Aorta (tissue), 5 donors: ENCODE measurements around the gene PAX7. TPM values are rescaled to one million over a fixed set of nuclear protein-coding genes. Genes with fewer than 3 reads are reported as not detected.
A peak's percentile ranks its signal among the peaks of the same experiment; 100 is the strongest.

ENCODE experiments used
- ATAC-seq: fragments of 200-7000 bp; cut with Tn5 transposase; one replicate; pipeline ENCODE4 v1.9.1; 2022; ENCODE audit warnings: moderate library complexity; ENCODE audit not compliant: low FRiP score
- DNase-seq, 2 donors: peaks; one replicate each; pipeline ENCODE4 v3.0.0-alpha.2; 2020
- H3K27ac ChIP-seq, 2 donors: one replicate each; pipeline ENCODE4 v1.5.1; 2013; ENCODE audit warnings: low read length in 2 of 2, mild to moderate bottlenecking in 2 of 2, moderate library complexity in 2 of 2, control low read depth in 1 of 2, inconsistent platforms in 1 of 2, low read depth in 1 of 2
- H3K27me3 ChIP-seq, 2 donors: one replicate each; pipeline ENCODE4 v1.6.1; 2013; ENCODE audit warnings: control low read depth in 1 of 2, low read length in 1 of 2, mild to moderate bottlenecking in 1 of 2, moderate library complexity in 1 of 2; ENCODE audit not compliant: insufficient read depth in 2 of 2, control insufficient read depth in 1 of 2
- H3K36me3 ChIP-seq, 2 donors: one replicate each; pipeline ENCODE4 v1.6.1; 2013; ENCODE audit warnings: control low read depth in 1 of 2, low read length in 1 of 2, mild to moderate bottlenecking in 1 of 2; ENCODE audit not compliant: insufficient read depth in 2 of 2, control insufficient read depth in 1 of 2
- H3K4me1 ChIP-seq, 2 donors: one replicate each; pipeline ENCODE4 v1.6.1; 2013; ENCODE audit warnings: low read length in 2 of 2, control low read depth in 1 of 2, mild to moderate bottlenecking in 1 of 2, moderate library complexity in 1 of 2; ENCODE audit not compliant: insufficient read depth in 2 of 2, control insufficient read depth in 1 of 2
- H3K4me3 ChIP-seq, 2 donors: one replicate each; pipeline ENCODE4 v1.5.1; 2013; ENCODE audit warnings: low read length in 2 of 2, control low read depth in 1 of 2, mild to moderate bottlenecking in 1 of 2
- H3K9me3 ChIP-seq: one replicate; pipeline ENCODE4 v1.6.1; 2013; ENCODE audit warnings: mild to moderate bottlenecking, low read length; ENCODE audit not compliant: control insufficient read depth
- WGBS, 2 donors: extraction: QIAGEN DNeasy Blood & Tissue Kit; methylation state at CpG; one replicate each; pipeline ENCODE4 v1.1.7; 2013; 5-methylcytosine and 5-hydroxymethylcytosine counted together
- intact Hi-C, 2 donors: fragments of 100-400 bp; cut with DNase I; formaldehyde crosslinking; loops; one replicate each; pipeline versions ENCODE4 v1.14.2 to v1.15.0; 2022
- polyA plus RNA-seq, 2 donors: library from polyadenylated mRNA; stranded (reverse); fragments of 200-250 nt; gene quantifications; one replicate each; pipeline ENCODE4 v1.2.3, GENCODE V29; 2013
- total RNA-seq, 2 donors: library from RNA; stranded (reverse); fragmentation: NEBNext Ultra II Directional; extraction: Animal tissue kit (Norgen Biotek cat#: 25700); gene quantifications; one replicate each; pipeline ENCODE4 v1.2.1, GENCODE V29; 2021
- donor health status: healthy with polysubstance abuse.
- donor health status: Bipolar disorder and iron deficiency.
- donor health status: DM: no; HTN: no; CAD: no.
- donor health status: DM: no; HTN: no; CAD: no.
- donor health status: DM: yes; HTN: yes; CAD: no.

The PAX7 gene
- total and polyA plus RNA-seq, 4 donors = not detected

GRCh38 chr1:18612073-18612472 is 18.6 kb upstream of the PAX7 start:
- peak in 1 of 2 donors; percentile 40 for DNase-seq
- Histone ChIP-seq H3K36me3 (no peaks in the 10 kb centered on the region), H3K27ac (no peak overlapping the region), H3K4me3 (no peak overlapping the region), H3K9me3 (no peaks in the 10 kb centered on the region), H3K27me3 (peaks cover 0 to 3% of the 10 kb centered on the region in 2 donors), H3K4me1 (no peaks in the 10 kb centered on the region)
- 10 to 16% methylated on average over 8 of the region's 8 CpGs for WGBS, 2 donors
- no peak for ATAC-seq
- intact Hi-C loops = no loop called here

- H3K36me3 ChIP-seq = no peaks in the 10 kb centered on the region
- no peak overlapping the region for H3K4me3 ChIP-seq
- intact Hi-C loops = no loop called here
- H3K27ac ChIP-seq = no peak overlapping the region
- 73 to 74% methylated on average over 7 of the region's 7 CpGs for WGBS, 2 donors
- peaks cover 0 to 2% of the 10 kb centered on the region in 2 donors for H3K27me3 ChIP-seq
- DNase-seq = peak in 1 of 2 donors; percentile 22
- H3K4me1 ChIP-seq = no peaks in the 10 kb centered on the region
- ATAC-seq = no peak
- H3K9me3 ChIP-seq = no peaks in the 10 kb centered on the region
These were observed 16.4 kb upstream of the PAX7 start for GRCh38 chr1:18614069-18614735.

GRCh38 chr1:18618546-18619466 is 11.8 kb upstream of the PAX7 start:
- 57 to 62% methylated on average over 10 of the region's 10 CpGs for WGBS, 2 donors
- ATAC-seq (no peak), DNase-seq (peak in 1 of 2 donors; percentile 3)
- Histone ChIP-seq H3K27ac (no peak overlapping the region), H3K4me3 (no peak overlapping the region), H3K9me3 (no peaks in the 10 kb centered on the region), H3K4me1 (no peaks in the 10 kb centered on the region), H3K27me3 (no peaks in the 10 kb centered on the region), H3K36me3 (no peaks in the 10 kb centered on the region)
- intact Hi-C loops = no loop called here

GRCh38 chr1:18619467-18619835 is 11.2 kb upstream of the PAX7 start:
- H3K27ac ChIP-seq = no peak overlapping the region
- no peaks in the 10 kb centered on the region for H3K27me3 ChIP-seq
- no peaks in the 10 kb centered on the region for H3K4me1 ChIP-seq
- intact Hi-C loops = no loop called here
- no peaks in the 10 kb centered on the region for H3K36me3 ChIP-seq
- H3K9me3 ChIP-seq = no peaks in the 10 kb centered on the region
- WGBS, 2 donors = 59 to 71% methylated on average over 2 of the region's 2 CpGs
- no peak for ATAC-seq
- no peak for DNase-seq
- H3K4me3 ChIP-seq = no peak overlapping the region

GRCh38 chr1:18628511-18628910 is 2.1 kb upstream of the PAX7 start:
- H3K4me3 ChIP-seq = no peak overlapping the region
- no peaks in the 10 kb centered on the region for H3K27me3 ChIP-seq
- ATAC-seq (no peak), DNase-seq (no peak)
- 88 to 91% methylated on average over 8 of the region's 8 CpGs for WGBS, 2 donors
- no peak overlapping the region for H3K27ac ChIP-seq
- intact Hi-C loops = no loop called here
- no peaks in the 10 kb centered on the region for H3K36me3 ChIP-seq
- peaks cover 2% of the 10 kb centered on the region for H3K9me3 ChIP-seq
- H3K4me1 ChIP-seq = no peaks in the 10 kb centered on the region

- 29 to 36% methylated on average over 39 of the region's 39 CpGs for whole genome bisulfite sequencing, 2 donors
These were observed 761 bp upstream of the PAX7 start for GRCh38 chr1:18629659-18630510.

GRCh38 chr1:18631496-18632217 is 1.0 kb downstream of the PAX7 start:
- H3K36me3 ChIP-seq = no peaks in the 10 kb centered on the region
- no peaks in the 10 kb centered on the region for H3K4me1 ChIP-seq
- no peak overlapping the region for H3K27ac ChIP-seq
- intact Hi-C loops = no loop called here
- 4% methylated on average over 50 to 53 of the region's 53 CpGs for WGBS, 2 donors
- H3K27me3 ChIP-seq = no peaks in the 10 kb centered on the region
- H3K9me3 ChIP-seq = no peaks in the 10 kb centered on the region
- ATAC-seq (no peak), DNase-seq (no peak)
- H3K4me3 ChIP-seq = peak overlapping the region in 1 of 2 donors; percentile 11

More at GRCh38 chr1:18629659-18630510, 761 bp upstream of the PAX7 start:
- no peak for DNase-seq
- Histone ChIP-seq H3K4me1 (no peaks in the 10 kb centered on the region), H3K9me3 (no peaks in the 10 kb centered on the region), H3K27ac (no peak overlapping the region), H3K27me3 (no peaks in the 10 kb centered on the region), H3K4me3 (no peak overlapping the region), H3K36me3 (no peaks in the 10 kb centered on the region)
- intact Hi-C loops = no loop called here
- ATAC-seq = no peak

GRCh38 chr1:18632218-18632588 is 1.6 kb downstream of the PAX7 start:
- Histone ChIP-seq H3K4me1 (no peaks in the 10 kb centered on the region), H3K9me3 (no peaks in the 10 kb centered on the region), H3K4me3 (no peak overlapping the region), H3K36me3 (no peaks in the 10 kb centered on the region), H3K27ac (no peak overlapping the region), H3K27me3 (no peaks in the 10 kb centered on the region)
- DNase-seq (no peak), ATAC-seq (no peak)
- 8 to 11% methylated on average over 23 of the region's 23 CpGs for WGBS, 2 donors
- intact Hi-C loops = no loop called here
